ENCODE results near the gene CABP7. TPM values are rescaled to one million over a fixed set of nuclear protein-coding genes. Genes with fewer than 3 reads are reported as not detected.

CABP7 gene
- total RNA-seq, 4 donors from 2014 or later: 0.13 TPM; not detected in 3

- WGBS, 2 donors: 92 to 95% methylated on average over 4 to 7 of the region's 13 CpGs
- intact Hi-C loops (cut with DNase I): no loop called here
- no peak for TF ChIP-seq POLR2A (IDR thresholded peaks at IDR 0.05)
- TF ChIP-seq, protein P1, sequence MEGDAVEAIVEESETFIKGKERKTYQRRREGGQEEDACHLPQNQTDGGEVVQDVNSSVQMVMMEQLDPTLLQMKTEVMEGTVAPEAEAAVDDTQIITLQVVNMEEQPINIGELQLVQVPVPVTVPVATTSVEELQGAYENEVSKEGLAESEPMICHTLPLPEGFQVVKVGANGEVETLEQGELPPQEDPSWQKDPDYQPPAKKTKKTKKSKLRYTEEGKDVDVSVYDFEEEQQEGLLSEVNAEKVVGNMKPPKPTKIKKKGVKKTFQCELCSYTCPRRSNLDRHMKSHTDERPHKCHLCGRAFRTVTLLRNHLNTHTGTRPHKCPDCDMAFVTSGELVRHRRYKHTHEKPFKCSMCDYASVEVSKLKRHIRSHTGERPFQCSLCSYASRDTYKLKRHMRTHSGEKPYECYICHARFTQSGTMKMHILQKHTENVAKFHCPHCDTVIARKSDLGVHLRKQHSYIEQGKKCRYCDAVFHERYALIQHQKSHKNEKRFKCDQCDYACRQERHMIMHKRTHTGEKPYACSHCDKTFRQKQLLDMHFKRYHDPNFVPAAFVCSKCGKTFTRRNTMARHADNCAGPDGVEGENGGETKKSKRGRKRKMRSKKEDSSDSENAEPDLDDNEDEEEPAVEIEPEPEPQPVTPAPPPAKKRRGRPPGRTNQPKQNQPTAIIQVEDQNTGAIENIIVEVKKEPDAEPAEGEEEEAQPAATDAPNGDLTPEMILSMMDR (IDR thresholded peaks at IDR 0.05): no peak
- H3K9me3 ChIP-seq: no peaks in the 10 kb centered on the region
- H3K4me3 ChIP-seq: no peak overlapping the region
- H3K36me3 ChIP-seq: peaks cover 4 to 82% (median 5%) of the 10 kb centered on the region in 3 donors
- no peak for DNase-seq
- H3K27me3 ChIP-seq: no peaks in the 10 kb centered on the region
- H3K4me1 ChIP-seq: peaks cover 0 to 62% (median 8%) of the 10 kb centered on the region in 3 donors
- H3K27ac ChIP-seq: no peak overlapping the region
Observed at GRCh38 chr22:29691636-29692326, 28.0 kb upstream of the CABP7 start.

- Histone ChIP-seq H3K27ac (no peak overlapping the region), H3K27me3 (no peaks in the 10 kb centered on the region), H3K4me1 (peaks cover 0 to 67% (median 8%) of the 10 kb centered on the region in 3 donors), H3K9me3 (no peaks in the 10 kb centered on the region), H3K4me3 (no peak overlapping the region), H3K36me3 (peaks cover 4 to 81% (median 5%) of the 10 kb centered on the region in 3 donors)
- 50 to 60% methylated on average over 1 to 2 of the region's 4 CpGs for WGBS, 2 donors
- DNase-seq: no peak
- intact Hi-C loops (cut with DNase I): no loop called here
- no peak for TF ChIP-seq POLR2A (IDR thresholded peaks at IDR 0.05)
- TF ChIP-seq, protein P1 (IDR thresholded peaks at IDR 0.05): no peak
Observed at GRCh38 chr22:29692327-29692640, 27.5 kb upstream of the CABP7 start.

DNA sequence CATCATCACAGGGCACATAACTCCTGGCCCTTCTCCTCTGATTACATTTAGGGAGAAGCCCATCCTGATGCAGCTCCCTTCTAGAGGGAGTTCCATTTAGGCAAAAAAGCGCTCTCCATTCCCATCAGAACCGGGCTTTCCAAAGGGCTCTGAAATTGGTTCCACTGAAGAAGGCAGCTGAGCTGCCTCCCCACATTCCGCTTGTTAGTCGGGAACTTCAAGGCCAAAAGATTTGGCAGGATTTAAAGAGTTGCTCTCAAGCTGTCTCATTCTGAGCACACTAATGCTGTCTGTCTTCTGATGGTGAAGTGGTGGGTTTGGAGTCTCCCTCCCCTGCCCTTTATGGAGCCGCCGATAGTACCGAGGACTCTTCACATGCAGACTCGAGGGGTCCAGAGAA is 26.6 kb upstream of the CABP7 start:
- Histone ChIP-seq H3K36me3 (peaks cover 4 to 78% (median 5%) of the 10 kb centered on the region in 3 donors), H3K9me3 (no peaks in the 10 kb centered on the region), H3K27me3 (no peaks in the 10 kb centered on the region), H3K4me3 (no peak overlapping the region), H3K4me1 (peaks cover 0 to 73% (median 8%) of the 10 kb centered on the region in 3 donors), H3K27ac (no peak overlapping the region)
- intact Hi-C loops (cut with DNase I): no loop called here
- DNase-seq: no peak
- TF ChIP-seq, protein P1 (IDR thresholded peaks at IDR 0.05): no peak
- TF ChIP-seq POLR2A (IDR thresholded peaks at IDR 0.05): no peak
- WGBS, 2 donors: 69 to 82% methylated on average over 6 to 8 of the region's 8 CpGs

- H3K4me1 ChIP-seq: peaks cover 0 to 78% (median 8%) of the 10 kb centered on the region in 3 donors
Observed at GRCh38 chr22:29693671-29694070, 26.1 kb upstream of the CABP7 start.

More at GRCh38 chr22:29693671-29694070, 26.1 kb upstream of the CABP7 start:
- TF ChIP-seq POLR2A (IDR thresholded peaks at IDR 0.05): no peak
- TF ChIP-seq, protein P1 (IDR thresholded peaks at IDR 0.05): no peak
- H3K27ac ChIP-seq: no peak overlapping the region
- intact Hi-C loops (cut with DNase I): no loop called here
- peaks cover 4 to 72% (median 5%) of the 10 kb centered on the region in 3 donors for H3K36me3 ChIP-seq
- no peaks in the 10 kb centered on the region for H3K9me3 ChIP-seq
- WGBS, 2 donors: 58 to 68% methylated on average over 4 to 7 of the region's 9 CpGs
- no peak for DNase-seq
- no peaks in the 10 kb centered on the region for H3K27me3 ChIP-seq
- no peak overlapping the region for H3K4me3 ChIP-seq
